Measurements from ENCODE around the gene CARNS1. TPM values are rescaled to one million over a fixed set of nuclear protein-coding genes. Genes with fewer than 3 reads are reported as not detected.

The CARNS1 gene
- total RNA-seq, 1 experiment from 2014 or later: 0.07 TPM

DNA sequence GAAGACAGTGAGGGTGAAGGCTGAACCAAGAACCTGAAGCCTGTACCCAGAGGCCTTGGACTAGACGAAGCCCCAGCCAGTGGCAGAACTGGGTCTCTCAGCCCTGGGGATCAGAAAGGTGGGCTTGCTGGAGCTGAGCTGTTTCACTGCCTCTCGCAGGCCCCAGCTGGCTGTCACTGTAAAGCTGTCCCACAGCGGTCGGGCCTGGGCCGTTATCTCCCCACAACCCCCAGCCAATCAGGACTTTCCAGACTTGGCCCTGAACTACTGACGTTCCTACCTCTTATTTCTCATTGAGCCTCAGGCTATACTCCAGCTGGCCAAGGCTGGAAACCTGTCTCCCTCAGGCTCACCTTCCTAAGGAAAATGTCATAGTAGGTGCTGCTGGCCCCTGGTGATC, 17.9 kb upstream of the CARNS1 start:
- H3K4me1 Mint-ChIP-seq (ENCODE audit: insufficient read depth, unreplicated experiment): peaks cover 9% of the 10 kb centered on the region
- ChIA-PET CTCF (interaction anchor here (0.6 to 1.7 kb wide), 5 partner anchors 12 to 76 kb away, joined by 3 to 4 read pairs (median 4); partner anchors contain the start of gene CLCF1), POLR2A (interaction anchor here (0.7 kb wide), 2 partner anchors 15 to 554 kb away, joined by 3 read pairs; no protein-coding TSS in a partner anchor)
- intact Hi-C loops (cut with micrococcal nuclease): no loop called here
- TF ChIP-seq, protein P1, sequence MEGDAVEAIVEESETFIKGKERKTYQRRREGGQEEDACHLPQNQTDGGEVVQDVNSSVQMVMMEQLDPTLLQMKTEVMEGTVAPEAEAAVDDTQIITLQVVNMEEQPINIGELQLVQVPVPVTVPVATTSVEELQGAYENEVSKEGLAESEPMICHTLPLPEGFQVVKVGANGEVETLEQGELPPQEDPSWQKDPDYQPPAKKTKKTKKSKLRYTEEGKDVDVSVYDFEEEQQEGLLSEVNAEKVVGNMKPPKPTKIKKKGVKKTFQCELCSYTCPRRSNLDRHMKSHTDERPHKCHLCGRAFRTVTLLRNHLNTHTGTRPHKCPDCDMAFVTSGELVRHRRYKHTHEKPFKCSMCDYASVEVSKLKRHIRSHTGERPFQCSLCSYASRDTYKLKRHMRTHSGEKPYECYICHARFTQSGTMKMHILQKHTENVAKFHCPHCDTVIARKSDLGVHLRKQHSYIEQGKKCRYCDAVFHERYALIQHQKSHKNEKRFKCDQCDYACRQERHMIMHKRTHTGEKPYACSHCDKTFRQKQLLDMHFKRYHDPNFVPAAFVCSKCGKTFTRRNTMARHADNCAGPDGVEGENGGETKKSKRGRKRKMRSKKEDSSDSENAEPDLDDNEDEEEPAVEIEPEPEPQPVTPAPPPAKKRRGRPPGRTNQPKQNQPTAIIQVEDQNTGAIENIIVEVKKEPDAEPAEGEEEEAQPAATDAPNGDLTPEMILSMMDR (IDR thresholded peaks at IDR 0.05; ENCODE audit: unreplicated experiment): no peak
- no peaks in the 10 kb centered on the region for H3K9me3 Mint-ChIP-seq (ENCODE audit: unreplicated experiment)
- no TSS peak for BruUV-seq (replicated peaks)
- no peaks in the 10 kb centered on the region for H3K27me3 Mint-ChIP-seq (ENCODE audit: insufficient read depth, unreplicated experiment)
- no peak for DNase-seq (ENCODE audit: unreplicated experiment)
- peaks cover 39% of the 10 kb centered on the region for H3K36me3 Mint-ChIP-seq (ENCODE audit: insufficient read depth, unreplicated experiment)
- no peak overlapping the region for H3K4me3 Mint-ChIP-seq (ENCODE audit: unreplicated experiment)
- no peak overlapping the region for H3K27ac Mint-ChIP-seq (ENCODE audit: low read depth, unreplicated experiment)

DNA sequence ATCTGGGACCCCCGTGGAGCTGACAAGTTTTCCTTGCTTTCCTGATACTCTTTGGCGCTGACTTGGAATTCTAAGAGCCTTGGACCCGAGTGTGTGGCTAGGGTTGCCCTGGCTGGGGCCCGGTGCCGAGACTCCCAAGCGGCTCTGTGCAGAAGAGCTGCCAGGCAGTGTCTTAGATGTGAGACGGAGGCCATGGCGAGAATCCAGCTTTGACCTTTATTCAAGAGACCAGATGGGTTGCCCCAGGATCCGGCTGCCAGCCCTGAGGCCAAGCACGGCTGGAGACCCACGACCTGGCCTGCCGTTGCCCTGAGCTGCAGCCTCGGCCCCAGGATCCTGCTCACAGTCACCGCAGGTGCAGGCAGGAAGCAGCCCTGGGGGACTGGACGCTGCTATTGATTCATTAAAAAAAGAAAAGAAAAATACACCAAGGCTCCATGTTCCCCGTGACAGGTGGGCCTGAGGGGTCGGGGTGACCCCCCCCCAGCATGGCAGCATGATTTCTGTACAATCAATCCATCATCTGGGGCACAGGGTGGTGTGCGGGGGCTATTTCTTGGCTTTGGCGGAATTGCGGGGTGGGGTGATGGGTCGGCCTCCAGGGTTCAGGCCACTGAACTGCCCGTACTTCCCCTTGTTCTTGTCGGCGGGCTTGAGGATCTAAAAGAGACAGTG, 17.4 kb upstream of the CARNS1 start:
- CTCF ChIA-PET: interaction anchor here (1.2 kb wide), 1 partner anchor 13 kb away, joined by 4 read pairs; no protein-coding TSS in a partner anchor
- DNase-seq (ENCODE audit: unreplicated experiment): no peak
- POLR2A ChIA-PET: interaction anchor here (0.7 kb wide), 2 partner anchors 15 to 554 kb away, joined by 3 read pairs; no protein-coding TSS in a partner anchor

DNA sequence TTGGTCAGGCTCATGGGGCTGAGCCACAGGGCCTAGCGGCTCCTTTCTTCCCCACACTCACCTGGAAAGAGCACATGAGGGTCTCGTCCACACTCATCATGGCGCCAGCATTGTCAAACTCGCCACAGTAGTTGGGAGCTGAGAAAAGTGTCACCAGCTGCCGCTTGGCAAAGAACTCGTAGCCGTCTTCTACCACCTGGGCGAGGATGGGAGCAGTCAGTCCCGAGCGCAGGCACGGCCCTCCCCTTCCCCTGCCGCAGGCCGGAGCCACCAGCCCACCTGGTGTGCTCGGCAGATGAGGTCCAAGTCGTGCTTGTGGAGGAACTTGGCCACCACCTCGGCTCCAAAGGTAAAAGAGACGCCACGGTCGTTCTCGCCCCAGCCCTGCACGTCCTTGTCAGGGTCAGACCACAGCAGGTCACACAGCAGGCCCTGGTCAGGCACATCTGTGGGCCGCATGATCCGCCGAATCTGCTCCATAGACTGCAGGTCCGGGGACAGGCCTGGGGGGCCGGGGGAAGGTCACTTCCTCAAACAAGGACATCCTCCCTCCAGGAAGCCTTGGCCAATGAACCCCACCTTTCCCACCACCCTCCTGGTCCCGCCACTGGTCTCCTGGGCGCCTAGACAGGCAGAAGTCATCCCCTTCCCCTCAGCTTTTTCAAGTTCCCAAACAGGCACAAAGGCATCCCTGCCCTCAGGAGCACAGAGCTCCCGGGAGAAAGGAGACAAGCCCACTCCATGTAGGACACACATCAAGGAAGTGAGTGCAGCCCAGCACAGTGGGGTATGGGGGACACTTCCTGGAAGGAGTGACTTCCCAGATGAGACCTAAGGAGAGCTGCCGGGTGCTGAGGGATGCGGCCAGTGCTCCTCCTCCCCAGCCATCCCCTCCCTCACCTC, 16.6 kb upstream of the CARNS1 start:
- TF ChIP-seq, protein P1 (IDR thresholded peaks at IDR 0.05; ENCODE audit: unreplicated experiment): no peak
- peaks cover 34% of the 10 kb centered on the region for H3K36me3 Mint-ChIP-seq (ENCODE audit: insufficient read depth, unreplicated experiment)
- intact Hi-C loops (cut with micrococcal nuclease): no loop called here
- ChIA-PET CTCF (interaction anchor here (0.6 kb wide), 1 partner anchor 42 kb away, joined by 4 read pairs; no protein-coding TSS in a partner anchor), POLR2A (interaction anchor here (1.6 kb wide), 1 partner anchor 184 kb away, joined by 3 read pairs; the partner anchor contains the start of gene GSTP1)
- no peak overlapping the region for H3K27ac Mint-ChIP-seq (ENCODE audit: low read depth, unreplicated experiment)
- DNase-seq (ENCODE audit: unreplicated experiment): no peak
- no peaks in the 10 kb centered on the region for H3K27me3 Mint-ChIP-seq (ENCODE audit: insufficient read depth, unreplicated experiment)
- H3K9me3 Mint-ChIP-seq (ENCODE audit: unreplicated experiment): no peaks in the 10 kb centered on the region
- peaks cover 5% of the 10 kb centered on the region for H3K4me1 Mint-ChIP-seq (ENCODE audit: insufficient read depth, unreplicated experiment)
- no TSS peak for BruUV-seq (replicated peaks)
- no peak overlapping the region for H3K4me3 Mint-ChIP-seq (ENCODE audit: unreplicated experiment)

More for the DNA sequence above, 17.4 kb upstream of the CARNS1 start:
- H3K9me3 Mint-ChIP-seq (ENCODE audit: unreplicated experiment): no peaks in the 10 kb centered on the region
- TF ChIP-seq, protein P1 (IDR thresholded peaks at IDR 0.05; ENCODE audit: unreplicated experiment): no peak
- H3K4me3 Mint-ChIP-seq (ENCODE audit: unreplicated experiment): no peak overlapping the region
- intact Hi-C loops (cut with micrococcal nuclease): no loop called here
- BruUV-seq (replicated peaks): TSS peak; percentile 57
- H3K36me3 Mint-ChIP-seq (ENCODE audit: insufficient read depth, unreplicated experiment): peaks cover 35% of the 10 kb centered on the region
- H3K27me3 Mint-ChIP-seq (ENCODE audit: insufficient read depth, unreplicated experiment): no peaks in the 10 kb centered on the region
- H3K4me1 Mint-ChIP-seq (ENCODE audit: insufficient read depth, unreplicated experiment): peaks cover 5% of the 10 kb centered on the region
- no peak overlapping the region for H3K27ac Mint-ChIP-seq (ENCODE audit: low read depth, unreplicated experiment)

Measured in MCF 10A (cell line).